Upper lobe of left lung (tissue), 4 donors: Measurements from ENCODE around the gene POGK.

Experiments
- EP300 ChIP-seq, 4 donors: sonication (generic); formaldehyde crosslinking; IDR thresholded peaks; one replicate each; pipeline ENCODE4 v1.5.1; 2017; ENCODE audit warnings: antibody characterized with exemption in 4 of 4, control low read depth in 2 of 4
- POLR2A ChIP-seq, 4 donors: fragments of 450-650 bp; IDR thresholded peaks; one replicate each; pipeline ENCODE4 v1.5.1; 2016 to 2017; ENCODE audit warnings: antibody characterized with exemption in 4 of 4, mild to moderate bottlenecking in 2 of 4
- POLR2AphosphoS5 ChIP-seq, 2 donors: sonication (generic); formaldehyde crosslinking; IDR thresholded peaks; one replicate each; pipeline ENCODE4 v1.5.1; 2017; ENCODE audit warnings: antibody characterized with exemption in 2 of 2
- TF ChIP-seq, protein P1 (sequence below), 6 experiments: fragments of 450-650 bp in 4 of 6; fragments of 200-600 bp in 2 of 6; sonication (generic) in 2 of 6; IDR thresholded peaks; one replicate each; pipeline ENCODE4 v1.5.1; 2016 to 2019; ENCODE audit warnings: antibody characterized with exemption in 6 of 6

DNA sequence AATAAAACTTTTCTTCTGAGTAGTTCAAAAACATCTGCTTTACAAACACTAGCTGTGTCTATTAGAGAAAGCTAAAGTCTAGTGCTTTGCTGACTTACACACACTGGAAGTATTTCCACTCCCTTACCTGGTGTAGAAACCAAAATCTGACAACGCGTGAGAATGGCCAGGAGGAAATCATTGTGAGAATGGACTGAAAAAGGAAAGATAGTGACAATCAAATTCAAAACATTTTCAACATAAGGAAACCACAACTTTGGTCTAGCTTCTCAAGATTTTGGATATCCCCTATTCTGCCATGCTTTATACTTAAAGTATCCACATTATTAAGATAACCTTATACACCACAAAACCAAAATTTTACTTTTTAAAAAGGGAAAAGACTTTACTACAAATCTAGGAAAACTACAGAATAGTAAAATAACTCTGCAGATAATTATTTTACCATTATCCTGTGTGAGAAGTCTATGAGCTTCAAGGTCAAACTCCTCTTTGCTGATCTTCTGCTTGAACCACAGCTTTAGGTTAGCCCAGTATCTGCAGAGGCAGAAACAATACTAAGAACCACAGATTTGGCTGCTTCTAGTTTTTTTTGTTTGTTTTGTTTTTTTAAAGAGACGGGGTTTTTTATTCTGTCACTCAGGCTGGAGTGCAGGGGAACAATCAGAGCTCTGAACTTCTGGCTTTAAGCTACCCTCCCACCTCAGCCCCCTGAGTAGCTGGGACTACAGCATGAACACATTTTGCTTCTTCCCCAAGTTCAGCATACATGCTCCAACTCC, 30.2 kb downstream of the POGK start:
- TF ChIP-seq, protein P1, sequence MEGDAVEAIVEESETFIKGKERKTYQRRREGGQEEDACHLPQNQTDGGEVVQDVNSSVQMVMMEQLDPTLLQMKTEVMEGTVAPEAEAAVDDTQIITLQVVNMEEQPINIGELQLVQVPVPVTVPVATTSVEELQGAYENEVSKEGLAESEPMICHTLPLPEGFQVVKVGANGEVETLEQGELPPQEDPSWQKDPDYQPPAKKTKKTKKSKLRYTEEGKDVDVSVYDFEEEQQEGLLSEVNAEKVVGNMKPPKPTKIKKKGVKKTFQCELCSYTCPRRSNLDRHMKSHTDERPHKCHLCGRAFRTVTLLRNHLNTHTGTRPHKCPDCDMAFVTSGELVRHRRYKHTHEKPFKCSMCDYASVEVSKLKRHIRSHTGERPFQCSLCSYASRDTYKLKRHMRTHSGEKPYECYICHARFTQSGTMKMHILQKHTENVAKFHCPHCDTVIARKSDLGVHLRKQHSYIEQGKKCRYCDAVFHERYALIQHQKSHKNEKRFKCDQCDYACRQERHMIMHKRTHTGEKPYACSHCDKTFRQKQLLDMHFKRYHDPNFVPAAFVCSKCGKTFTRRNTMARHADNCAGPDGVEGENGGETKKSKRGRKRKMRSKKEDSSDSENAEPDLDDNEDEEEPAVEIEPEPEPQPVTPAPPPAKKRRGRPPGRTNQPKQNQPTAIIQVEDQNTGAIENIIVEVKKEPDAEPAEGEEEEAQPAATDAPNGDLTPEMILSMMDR (IDR thresholded peaks at IDR 0.05), result no peak
- TF ChIP-seq POLR2A (IDR thresholded peaks at IDR 0.05), result no peak
- no peak for TF ChIP-seq POLR2AphosphoS5 (IDR thresholded peaks at IDR 0.05)
- no peak for TF ChIP-seq EP300 (IDR thresholded peaks at IDR 0.05)
